GM12878 (cell line): Measurements from ENCODE around the gene PIEZO2. TPM values are rescaled to one million over a fixed set of nuclear protein-coding genes. Genes with fewer than 3 reads are reported as not detected.
A peak's percentile ranks its signal among the peaks of the same experiment; 100 is the strongest.

Source experiments
- ATAC-seq: fragments of 200-7000 bp; cut with Tn5 transposase; 3 replicates; pipeline ENCODE4 v1.9.1; 2020; ENCODE audit warnings: mild to moderate bottlenecking, moderate library complexity
- BruUV-seq: library from RNA; stranded (reverse); fragments of 400-500 nt; replicated peaks from 2 replicates; lab custom pipeline; 2021; lab: Mats Ljungman, UMichigan
- CTCF ChIA-PET: fragments of 300-600 bp; sonication (Branson Sonifier 250); formaldehyde crosslinking; extraction: SDS; loops from one replicate; lab custom pipeline; 2021; ENCODE audit warnings: inconsistent platforms; lab: Yijun Ruan, JAX
- POLR2A ChIA-PET: fragments of 350-600 bp; formaldehyde crosslinking; extraction: SDS; loops from one replicate; lab custom pipeline; 2021; ENCODE audit warnings: inconsistent platforms; lab: Charles Lee
- RAD21 ChIA-PET: fragments of 300-600 bp; sonication (Branson Sonifier 250); formaldehyde crosslinking; loops from one replicate; lab custom pipeline; 2023; ENCODE audit warnings: antibody characterized with exemption; ENCODE audit not compliant: unreplicated experiment; lab: Charles Lee
- SMC1A ChIA-PET: fragments of 300-600 bp; sonication (Branson Sonifier 250); formaldehyde crosslinking; loops from one replicate; lab custom pipeline; 2023; ENCODE audit not compliant: unreplicated experiment, uncharacterized antibody; lab: Charles Lee
- DNase-seq: peaks from one replicate; pipeline ENCODE4 v3.0.0-alpha.2; 2011; ENCODE audit warnings: low read depth, low spot score
- FAIRE-seq: peaks from 3 replicates; lab custom pipeline; 2011; peaks lifted over from hg19 to GRCh38; lab: Jason Lieb, UNC
- H2AFZ ChIP-seq: 2 replicates; pipeline ENCODE4 v1.6.0; 2011; ENCODE audit warnings: low read depth, low read length, control low read depth; ENCODE audit not compliant: control insufficient read depth
- H3K27ac ChIP-seq: 2 replicates; pipeline ENCODE4 v1.5.1; 2011; ENCODE audit warnings: control low read depth; ENCODE audit not compliant: control insufficient read depth, insufficient read depth
- H3K27me3 ChIP-seq, 2 experiments: replicated peaks in 1 of 2; 2 replicates each; pipeline versions ENCODE4 v1.6.0 to v1.6.1; 2011; ENCODE audit warnings: low read length in 1 of 2; ENCODE audit not compliant: control insufficient read depth in 2 of 2, insufficient read depth in 2 of 2
- H3K36me3 ChIP-seq, 2 experiments: 2 replicates each; pipeline ENCODE4 v1.5.1; 2011; ENCODE audit warnings: low read length in 1 of 2; ENCODE audit not compliant: control insufficient read depth in 2 of 2, insufficient read depth in 2 of 2
- H3K4me1 ChIP-seq: 2 replicates; pipeline ENCODE4 v1.6.1; 2011; ENCODE audit warnings: mild to moderate bottlenecking, low read length, moderate library complexity, mixed read lengths; ENCODE audit not compliant: control insufficient read depth, insufficient read depth
- H3K4me2 ChIP-seq: 2 replicates; pipeline ENCODE4 v1.6.0; 2011; ENCODE audit warnings: control low read depth; ENCODE audit not compliant: control insufficient read depth, insufficient read depth
- H3K4me3 ChIP-seq: fragments of 200-600 bp; sonication (generic); 2 replicates; pipeline ENCODE4 v1.5.1; 2016
- H3K79me2 ChIP-seq: 2 replicates; pipeline ENCODE4 v1.6.0; 2011; ENCODE audit warnings: low read length; ENCODE audit not compliant: control insufficient read depth, insufficient read depth
- H3K9ac ChIP-seq: 2 replicates; pipeline ENCODE4 v1.8.0; 2011; ENCODE audit warnings: low read length, control low read depth, mixed read lengths; ENCODE audit not compliant: control insufficient read depth, insufficient read depth
- H3K9me3 ChIP-seq: replicated peaks from 3 replicates; pipeline ENCODE4 v1.5.1; 2011; ENCODE audit warnings: mild to moderate bottlenecking, low read length; ENCODE audit not compliant: control insufficient read depth, insufficient read depth
- H4K20me1 ChIP-seq: 2 replicates; pipeline ENCODE4 v1.6.0; 2011; ENCODE audit not compliant: control insufficient read depth, insufficient read depth
- JUNB ChIP-seq: IDR thresholded peaks from 2 replicates; pipeline ENCODE4 v1.6.1; 2016; ENCODE audit warnings: antibody characterized with exemption, mild to moderate bottlenecking
- MYC ChIP-seq: IDR thresholded peaks from 2 replicates; pipeline ENCODE4 v1.6.1; 2011; ENCODE audit warnings: mild to moderate bottlenecking, low read length, moderate library complexity, inconsistent platforms; ENCODE audit not compliant: insufficient read depth, insufficient replicate concordance, insufficient read length, severe bottlenecking
- NR2F1 ChIP-seq: fragments of 450-650 bp; conservative IDR thresholded peaks from 2 replicates; pipeline ENCODE4 v1.6.1; 2017; ENCODE audit warnings: mild to moderate bottlenecking
- RAD21 ChIP-seq: IDR thresholded peaks from 2 replicates; pipeline ENCODE4 v1.6.1; 2011; ENCODE audit warnings: mild to moderate bottlenecking, low read depth, low read length, moderate library complexity; ENCODE audit not compliant: insufficient read depth
- TCF3 ChIP-seq: IDR thresholded peaks from 2 replicates; pipeline ENCODE4 v1.6.1; 2012; ENCODE audit warnings: low read depth, mild to moderate bottlenecking, low read length, borderline replicate concordance; ENCODE audit not compliant: insufficient read depth
- WGBS: methylation state at CpG from one replicate; pipeline ENCODE4 v1.1.6; 2016; ENCODE audit warnings: low lambda C conversion rate; ENCODE audit not compliant: insufficient replicate concordance, insufficient coverage; ENCODE audit errors: missing lambda C conversion rate; 5-methylcytosine and 5-hydroxymethylcytosine counted together
- in situ Hi-C: fragments of 300-500 bp; cut with MboI; formaldehyde crosslinking; loops from 9 replicates; pipeline ENCODE4 v1.14.3; 2018; ENCODE audit warnings: mixed read lengths
- intact Hi-C: fragments of 100-400 bp; cut with micrococcal nuclease; formaldehyde crosslinking; loops from one replicate; pipeline ENCODE4 v1.14.2; 2022; ENCODE audit not compliant: unreplicated experiment
- polyA plus RNA-seq, 11 experiments: library from polyadenylated mRNA; depleted of rRNA in 4 of 11; unstranded in 6 of 11; stranded (reverse) in 5 of 11; fragments of >200 nt; fragmentation: Nextera tagmentation in 4 of 11; fragmentation: Illumina TruSeq in 1 of 11; extraction: Ambion mirVana in 4 of 11; extraction: Trizol in 1 of 11; gene quantifications; 1 replicate in 1 of 11; 2 replicates in 10 of 11; pipeline versions ENCODE4 v1.2.1 to v1.2.3, GENCODE V29; 2011 to 2016; ENCODE audit warnings: inconsistent platforms in 2 of 11, missing spikeins in 2 of 11, low read depth in 1 of 11
- total RNA-seq, 4 experiments: library from RNA; depleted of rRNA in 3 of 4; stranded (reverse); fragments of >200 nt in 3 of 4; fragmentation: Illumina TruSeq in 1 of 4; extraction: Trizol in 1 of 4; gene quantifications; 2 replicates each; pipeline versions ENCODE4 v1.2.1 to v1.2.3, GENCODE V29; 2013 to 2021
- TF ChIP-seq, protein P1 (sequence below): IDR thresholded peaks from 2 replicates; pipeline ENCODE4 v1.6.1; 2012; ENCODE audit warnings: low read depth, low read length, improper control_type of control experiment
- TF ChIP-seq, protein P2 (sequence below): IDR thresholded peaks from 2 replicates; pipeline ENCODE4 v1.6.1; 2011; ENCODE audit warnings: borderline replicate concordance, low read depth, mild to moderate bottlenecking, moderate library complexity, mixed read lengths, low read length; ENCODE audit not compliant: insufficient read depth; ENCODE audit errors: extremely low read length
- TF ChIP-seq, protein P3 (sequence below): fragments of 450-650 bp; IDR thresholded peaks from 2 replicates; pipeline ENCODE4 v1.6.1; 2017; ENCODE audit warnings: mild to moderate bottlenecking
- TF ChIP-seq, protein P4 (sequence below): fragments of 450-650 bp; IDR thresholded peaks from 2 replicates; pipeline ENCODE4 v1.6.1; 2018; ENCODE audit warnings: mild to moderate bottlenecking, low read depth, moderate library complexity; ENCODE audit not compliant: partially characterized antibody

PIEZO2 gene
- total and polyA plus RNA-seq, 10 of the 15 experiments (the other 5 are each of a cell fraction or from before 2014, with no cell fraction given), result 6.7 to 42.3 (median 27.4) TPM

DNA sequence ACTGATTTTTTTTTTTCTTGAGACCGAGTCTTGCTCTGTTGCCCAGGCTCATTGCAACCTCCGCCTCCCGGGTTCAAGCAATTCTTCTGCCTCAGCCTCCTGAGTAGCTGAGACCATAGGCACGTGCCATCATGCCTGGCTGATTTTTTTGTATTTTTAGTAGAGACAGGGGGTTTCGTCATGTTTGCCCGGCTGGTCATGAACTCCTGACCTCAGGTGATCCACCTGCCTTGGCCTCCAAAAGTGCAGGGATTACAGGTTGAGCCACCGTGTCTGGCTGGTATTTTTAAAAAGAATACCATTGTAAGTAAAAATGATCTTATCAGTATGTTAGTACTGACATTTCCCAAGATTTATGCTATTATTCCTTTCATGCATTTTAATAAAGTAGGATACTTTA is 105.7 kb downstream of the PIEZO2 start:
- Histone ChIP-seq H3K27me3 (no peaks in the 10 kb centered on the region), H3K4me1 (peaks cover 25% of the 10 kb centered on the region), H3K9me3 (peaks cover 14% of the 10 kb centered on the region), H3K9ac (no peak overlapping the region), H3K4me3 (no peak overlapping the region), H3K36me3 (peaks cover 0 to 7% of the 10 kb centered on the region in 2 experiments; a peak in 1 of 4 replicates), H2AFZ (no peak overlapping the region), H3K27ac (no peak overlapping the region), H3K4me2 (no peak overlapping the region), H4K20me1 (no peaks in the 10 kb centered on the region), H3K79me2 (peaks cover 64% of the 10 kb centered on the region)
- FAIRE-seq (no peak), DNase-seq (no peak), ATAC-seq (no peak)
- ChIA-PET SMC1A (interaction anchor here (7.4 to 10.8 kb wide), 3 partner anchors 9 to 191 kb away, joined by 57 to 196 read pairs (median 118); no protein-coding TSS in a partner anchor), CTCF (interaction anchor here (5.7 to 8.3 kb wide), 3 partner anchors 7 to 191 kb away, joined by 35 to 192 read pairs (median 55); no protein-coding TSS in a partner anchor), POLR2A (interaction anchor here (2.9 kb wide), 1 partner anchor 89 kb away, joined by 7 read pairs; no protein-coding TSS in a partner anchor), RAD21 (interaction anchor here (7.5 to 9.7 kb wide), 2 partner anchors 94 to 192 kb away, joined by 78 to 157 read pairs; no protein-coding TSS in a partner anchor)
- in situ Hi-C loops (loop anchor here (5.0 kb wide), 1 partner anchor 191 kb away; no protein-coding TSS in a partner anchor), intact Hi-C loops (loop anchor here (5.0 to 10.0 kb wide), 2 partner anchors 36 to 51 kb away; no protein-coding TSS in a partner anchor)
- no TSS peak for BruUV-seq
- WGBS, result 78% methylated on average over 7 of the region's 7 CpGs
- TF ChIP-seq, protein P1, sequence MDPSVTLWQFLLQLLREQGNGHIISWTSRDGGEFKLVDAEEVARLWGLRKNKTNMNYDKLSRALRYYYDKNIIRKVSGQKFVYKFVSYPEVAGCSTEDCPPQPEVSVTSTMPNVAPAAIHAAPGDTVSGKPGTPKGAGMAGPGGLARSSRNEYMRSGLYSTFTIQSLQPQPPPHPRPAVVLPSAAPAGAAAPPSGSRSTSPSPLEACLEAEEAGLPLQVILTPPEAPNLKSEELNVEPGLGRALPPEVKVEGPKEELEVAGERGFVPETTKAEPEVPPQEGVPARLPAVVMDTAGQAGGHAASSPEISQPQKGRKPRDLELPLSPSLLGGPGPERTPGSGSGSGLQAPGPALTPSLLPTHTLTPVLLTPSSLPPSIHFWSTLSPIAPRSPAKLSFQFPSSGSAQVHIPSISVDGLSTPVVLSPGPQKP, result no peak
- TF ChIP-seq NR2F1, result 0 out of 2 replicates have a peak, but pooled peaks have one; percentile 10
- TF ChIP-seq, protein P2, sequence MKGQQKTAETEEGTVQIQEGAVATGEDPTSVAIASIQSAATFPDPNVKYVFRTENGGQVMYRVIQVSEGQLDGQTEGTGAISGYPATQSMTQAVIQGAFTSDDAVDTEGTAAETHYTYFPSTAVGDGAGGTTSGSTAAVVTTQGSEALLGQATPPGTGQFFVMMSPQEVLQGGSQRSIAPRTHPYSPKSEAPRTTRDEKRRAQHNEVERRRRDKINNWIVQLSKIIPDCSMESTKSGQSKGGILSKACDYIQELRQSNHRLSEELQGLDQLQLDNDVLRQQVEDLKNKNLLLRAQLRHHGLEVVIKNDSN, result no peak
- no peak for TF ChIP-seq RAD21
- TF ChIP-seq MYC, result no peak
- TF ChIP-seq, protein P3, sequence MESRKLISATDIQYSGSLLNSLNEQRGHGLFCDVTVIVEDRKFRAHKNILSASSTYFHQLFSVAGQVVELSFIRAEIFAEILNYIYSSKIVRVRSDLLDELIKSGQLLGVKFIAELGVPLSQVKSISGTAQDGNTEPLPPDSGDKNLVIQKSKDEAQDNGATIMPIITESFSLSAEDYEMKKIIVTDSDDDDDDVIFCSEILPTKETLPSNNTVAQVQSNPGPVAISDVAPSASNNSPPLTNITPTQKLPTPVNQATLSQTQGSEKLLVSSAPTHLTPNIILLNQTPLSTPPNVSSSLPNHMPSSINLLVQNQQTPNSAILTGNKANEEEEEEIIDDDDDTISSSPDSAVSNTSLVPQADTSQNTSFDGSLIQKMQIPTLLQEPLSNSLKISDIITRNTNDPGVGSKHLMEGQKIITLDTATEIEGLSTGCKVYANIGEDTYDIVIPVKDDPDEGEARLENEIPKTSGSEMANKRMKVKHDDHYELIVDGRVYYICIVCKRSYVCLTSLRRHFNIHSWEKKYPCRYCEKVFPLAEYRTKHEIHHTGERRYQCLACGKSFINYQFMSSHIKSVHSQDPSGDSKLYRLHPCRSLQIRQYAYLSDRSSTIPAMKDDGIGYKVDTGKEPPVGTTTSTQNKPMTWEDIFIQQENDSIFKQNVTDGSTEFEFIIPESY, result no peak
- no peak for TF ChIP-seq TCF3
- TF ChIP-seq, protein P4, sequence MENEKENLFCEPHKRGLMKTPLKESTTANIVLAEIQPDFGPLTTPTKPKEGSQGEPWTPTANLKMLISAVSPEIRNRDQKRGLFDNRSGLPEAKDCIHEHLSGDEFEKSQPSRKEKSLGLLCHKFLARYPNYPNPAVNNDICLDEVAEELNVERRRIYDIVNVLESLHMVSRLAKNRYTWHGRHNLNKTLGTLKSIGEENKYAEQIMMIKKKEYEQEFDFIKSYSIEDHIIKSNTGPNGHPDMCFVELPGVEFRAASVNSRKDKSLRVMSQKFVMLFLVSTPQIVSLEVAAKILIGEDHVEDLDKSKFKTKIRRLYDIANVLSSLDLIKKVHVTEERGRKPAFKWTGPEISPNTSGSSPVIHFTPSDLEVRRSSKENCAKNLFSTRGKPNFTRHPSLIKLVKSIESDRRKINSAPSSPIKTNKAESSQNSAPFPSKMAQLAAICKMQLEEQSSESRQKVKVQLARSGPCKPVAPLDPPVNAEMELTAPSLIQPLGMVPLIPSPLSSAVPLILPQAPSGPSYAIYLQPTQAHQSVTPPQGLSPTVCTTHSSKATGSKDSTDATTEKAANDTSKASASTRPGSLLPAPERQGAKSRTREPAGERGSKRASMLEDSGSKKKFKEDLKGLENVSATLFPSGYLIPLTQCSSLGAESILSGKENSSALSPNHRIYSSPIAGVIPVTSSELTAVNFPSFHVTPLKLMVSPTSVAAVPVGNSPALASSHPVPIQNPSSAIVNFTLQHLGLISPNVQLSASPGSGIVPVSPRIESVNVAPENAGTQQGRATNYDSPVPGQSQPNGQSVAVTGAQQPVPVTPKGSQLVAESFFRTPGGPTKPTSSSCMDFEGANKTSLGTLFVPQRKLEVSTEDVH, result no peak
- TF ChIP-seq JUNB, result no peak
